Right kidney (tissue), 1 donor: ENCODE measurements around the gene HMCN1.
"Not testable (repeated sequence)": the region's sequence is repeated elsewhere in the genome, so short reads cannot be mapped to it uniquely, and the experiment has no call there.

Experiments used
- DNase-seq: peaks from one replicate; pipeline ENCODE4 v3.0.0-alpha.2; 2016

Gene HMCN1

DNA sequence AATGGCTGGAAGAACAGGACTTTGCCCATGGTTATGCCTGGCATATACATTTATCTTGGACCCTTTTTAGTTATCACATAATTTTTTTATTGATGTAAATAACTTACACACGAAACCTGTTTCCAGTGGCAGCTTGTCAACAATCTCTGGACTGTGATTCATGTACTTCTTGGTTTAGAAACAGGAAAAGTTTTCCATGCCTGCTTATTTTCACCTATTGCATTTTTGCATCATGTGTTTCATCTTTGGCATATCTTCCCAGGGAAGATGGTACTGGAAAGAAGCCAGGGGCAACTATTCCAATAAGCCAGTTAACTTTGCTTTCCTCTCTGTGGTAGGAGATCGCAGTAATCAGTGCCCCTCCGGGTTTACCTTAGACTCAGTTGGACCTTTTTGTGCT is 430.6 kb downstream of the HMCN1 start:
- no peak for DNase-seq

DNA sequence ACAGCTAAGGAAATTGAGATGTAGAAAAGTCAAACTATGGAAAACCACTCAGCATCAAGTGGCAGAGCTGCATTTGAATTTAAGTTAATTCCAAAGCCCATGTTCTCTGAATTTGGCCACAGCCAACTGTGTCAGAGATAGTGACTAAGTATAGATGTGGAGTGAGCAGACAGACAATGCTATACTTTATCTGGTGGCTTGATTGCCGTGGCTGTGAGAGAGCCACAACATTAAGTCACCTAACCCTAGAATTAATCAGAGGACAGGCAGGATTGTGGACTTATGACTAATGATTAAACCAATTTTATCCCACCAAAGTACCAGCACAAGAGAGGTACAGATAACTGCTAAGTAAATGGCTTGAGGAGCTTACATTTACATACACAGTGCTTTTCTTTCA is 431.1 kb downstream of the HMCN1 start:
- no peak for DNase-seq

DNA sequence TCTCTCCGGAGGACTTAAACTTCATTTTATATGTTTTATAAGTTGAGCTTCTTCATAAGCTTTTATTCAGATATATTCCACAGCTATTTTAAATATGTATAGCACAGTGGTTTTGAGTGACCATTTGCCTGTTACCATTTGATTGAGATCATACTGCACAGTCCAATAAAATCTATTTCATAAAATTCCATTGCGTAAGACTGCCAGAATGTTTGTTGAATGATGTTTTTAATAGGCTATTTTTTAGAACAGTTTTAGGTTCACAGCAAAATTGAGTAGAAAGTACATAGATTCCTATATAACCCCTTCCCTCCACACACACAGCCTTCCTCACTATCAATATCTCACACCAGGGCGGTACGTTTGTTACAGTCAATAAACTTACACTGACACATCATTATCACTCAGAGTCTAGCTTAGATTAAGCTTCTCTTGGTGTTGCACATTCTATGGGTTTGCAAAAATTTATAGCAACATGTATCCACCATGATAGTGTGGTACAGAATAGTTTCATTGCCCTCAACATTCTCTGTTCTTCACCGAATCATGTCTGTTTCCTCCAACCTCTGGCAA is 433.0 kb downstream of the HMCN1 start:
- no peak for DNase-seq

DNA sequence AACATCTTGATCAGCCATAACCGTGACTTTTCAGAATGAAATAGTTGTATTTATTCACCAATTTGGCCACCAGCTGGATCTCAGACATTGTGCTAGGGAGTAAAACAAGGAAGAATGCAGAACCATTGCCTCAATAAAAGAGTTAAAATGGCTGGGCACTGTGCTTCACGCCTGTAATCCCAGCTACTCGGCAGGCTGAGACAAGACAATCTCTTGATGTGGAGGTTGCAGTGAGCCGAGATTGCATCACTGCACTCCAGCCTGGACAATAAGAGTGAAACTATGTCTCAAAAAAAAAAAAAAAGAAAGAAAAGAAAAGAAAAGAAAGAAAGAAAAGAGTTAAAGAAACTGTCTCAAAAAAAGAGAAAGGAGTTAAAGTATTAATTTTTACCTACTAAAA is 441.4 kb downstream of the HMCN1 start:
- DNase-seq, result no peak

DNA sequence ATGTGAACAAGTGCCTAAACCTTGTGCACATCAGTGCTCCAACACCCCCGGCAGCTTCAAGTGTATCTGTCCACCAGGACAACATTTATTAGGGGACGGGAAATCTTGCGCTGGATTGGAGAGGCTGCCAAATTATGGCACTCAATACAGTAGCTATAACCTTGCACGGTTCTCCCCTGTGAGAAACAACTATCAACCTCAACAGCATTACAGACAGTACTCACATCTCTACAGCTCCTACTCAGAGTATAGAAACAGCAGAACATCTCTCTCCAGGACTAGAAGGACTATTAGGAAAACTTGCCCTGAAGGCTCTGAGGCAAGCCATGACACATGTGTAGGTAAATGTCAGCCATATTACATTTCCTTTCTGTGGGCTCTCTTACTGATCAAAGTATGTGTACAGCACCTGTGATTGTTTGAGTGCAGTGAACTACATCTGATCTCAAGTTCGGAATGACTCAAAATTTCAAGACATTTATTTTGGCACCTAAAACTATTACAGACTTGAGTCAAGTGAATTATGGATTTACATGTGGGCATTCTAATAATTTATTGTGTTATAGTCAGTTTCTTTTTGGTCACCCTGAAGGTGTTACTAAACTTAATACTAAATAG is 444.3 kb downstream of the HMCN1 start:
- no peak for DNase-seq

DNA sequence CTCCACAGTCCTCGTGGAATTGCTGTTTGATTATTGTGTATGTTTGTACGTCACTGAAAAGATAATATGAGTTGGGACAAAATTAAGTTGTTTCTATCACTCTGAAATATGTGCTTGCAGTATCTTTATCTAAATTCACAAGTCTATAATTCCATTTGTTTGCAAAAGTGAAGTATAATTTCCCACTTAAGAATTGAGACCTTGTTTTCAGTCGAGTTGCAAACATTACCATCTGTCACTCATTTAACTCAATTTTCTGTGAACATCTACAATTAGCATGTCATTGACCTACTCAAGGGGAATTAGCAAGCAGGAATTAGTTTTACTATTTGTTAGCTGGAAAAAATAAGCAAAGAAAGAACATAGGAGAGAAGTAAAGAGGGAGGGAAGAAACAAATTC is 445.0 kb downstream of the HMCN1 start:
- no peak for DNase-seq

DNA sequence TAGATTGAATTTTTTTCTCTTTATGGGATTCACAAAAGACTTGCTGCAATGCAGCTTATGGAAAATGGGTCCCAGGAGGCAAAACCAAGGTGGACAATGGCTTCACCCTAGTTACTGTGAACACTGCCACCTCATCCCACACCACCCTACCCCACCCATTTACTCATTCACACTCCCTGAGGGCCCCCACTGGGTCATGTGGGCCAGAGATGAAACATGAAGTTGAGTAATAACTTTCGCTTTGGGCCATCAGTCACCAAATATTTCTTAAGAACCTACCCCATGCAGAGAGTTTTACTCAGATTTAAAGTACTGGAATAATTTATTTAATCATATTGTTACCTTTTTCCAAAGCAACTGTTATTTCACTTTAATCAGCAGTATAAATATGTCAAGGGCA is 449.0 kb downstream of the HMCN1 start:
- DNase-seq, result no peak

DNA sequence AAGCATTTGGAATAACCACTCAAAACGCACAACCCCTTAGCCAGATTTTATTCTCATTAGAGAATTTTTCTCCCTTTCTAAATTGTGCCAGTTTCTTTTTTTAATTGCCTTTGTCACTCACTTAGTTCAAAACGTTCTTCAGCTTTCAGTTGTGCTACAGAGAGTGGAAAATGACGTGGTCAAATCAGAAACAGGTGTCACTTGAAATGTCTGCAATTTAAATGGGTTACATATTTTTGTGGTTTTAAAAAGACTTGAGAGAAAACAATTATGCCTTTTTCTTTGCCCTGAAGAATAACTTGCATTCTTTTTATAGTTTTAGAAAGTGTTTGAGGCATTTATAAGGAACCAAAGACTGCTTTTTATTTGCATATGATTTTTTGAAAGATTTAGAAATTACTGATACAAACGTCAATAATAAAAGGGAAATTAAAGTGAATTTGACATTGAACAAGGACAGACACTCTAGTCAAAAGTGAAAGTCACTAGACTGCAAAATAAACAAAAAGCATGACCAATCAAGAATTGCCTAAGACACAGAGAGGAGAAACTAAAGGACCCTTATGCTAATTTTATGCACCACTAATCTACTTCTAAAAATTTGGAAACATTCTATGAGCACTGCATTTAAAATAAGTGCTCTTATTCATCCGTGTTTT is 449.9 kb downstream of the HMCN1 start:
- DNase-seq, result no peak

DNA sequence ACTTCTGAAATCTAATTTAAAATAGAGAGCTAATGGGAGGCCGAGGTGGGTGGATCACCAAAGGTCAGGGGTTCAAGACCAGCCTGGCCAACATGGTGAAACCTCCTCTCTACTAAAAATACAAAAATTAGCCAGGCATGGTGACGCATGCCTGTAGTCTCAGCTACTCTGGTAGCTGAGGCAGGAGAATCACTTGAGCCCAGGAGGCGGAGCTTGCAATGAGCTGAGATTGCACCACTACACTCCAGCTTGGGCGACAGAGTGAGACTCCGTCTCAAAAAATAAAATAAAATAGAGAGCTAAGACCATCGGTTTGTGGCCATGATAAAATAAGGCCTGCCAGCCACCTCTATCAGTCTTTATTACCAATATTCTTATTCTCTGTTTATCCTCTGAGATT is 452.1 kb downstream of the HMCN1 start:
- DNase-seq, result not testable (repeated sequence)

DNA sequence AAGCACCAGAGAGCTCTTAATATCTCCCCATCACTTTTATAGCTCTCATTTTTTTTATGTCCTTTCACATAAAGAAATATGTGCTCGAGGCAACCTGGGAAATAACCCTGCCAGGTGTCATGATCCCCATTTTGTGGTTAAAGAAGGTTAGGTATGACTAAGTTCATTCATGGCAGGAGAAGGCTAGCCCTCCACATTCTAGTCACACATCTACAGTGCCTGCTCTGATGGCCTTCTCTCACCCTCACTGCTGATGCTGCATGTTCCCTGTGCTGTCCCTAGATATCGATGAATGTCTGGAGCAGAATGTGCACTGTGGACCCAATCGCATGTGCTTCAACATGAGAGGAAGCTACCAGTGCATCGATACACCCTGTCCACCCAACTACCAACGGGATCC is 453.4 kb downstream of the HMCN1 start:
- DNase-seq, result no peak

DNA sequence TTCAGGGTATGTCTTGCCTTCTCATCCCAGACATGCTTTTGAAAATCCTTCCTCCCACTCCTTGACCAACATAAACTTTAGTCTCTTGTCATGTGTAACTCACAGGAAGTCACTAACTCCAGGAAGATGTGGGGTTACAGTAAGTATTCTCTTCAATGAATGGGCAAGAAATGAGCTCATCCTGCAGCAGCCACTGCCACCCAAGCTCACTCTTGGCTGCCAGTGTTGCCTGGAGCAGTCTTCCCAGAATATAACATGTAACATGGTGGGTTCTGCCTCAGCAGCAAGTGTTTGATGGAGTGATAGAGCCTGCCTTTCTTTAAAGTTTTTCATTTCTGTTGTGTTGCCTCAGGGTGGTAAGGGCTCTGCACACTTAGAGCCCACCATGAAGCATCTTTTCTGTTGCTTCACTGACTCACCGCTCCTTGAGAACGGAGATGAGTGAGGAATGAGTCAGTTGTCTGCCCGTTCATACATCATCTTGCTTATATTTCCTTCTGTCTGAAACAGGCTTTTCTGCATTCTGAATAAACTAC is 453.9 kb downstream of the HMCN1 start:
- no peak for DNase-seq

DNA sequence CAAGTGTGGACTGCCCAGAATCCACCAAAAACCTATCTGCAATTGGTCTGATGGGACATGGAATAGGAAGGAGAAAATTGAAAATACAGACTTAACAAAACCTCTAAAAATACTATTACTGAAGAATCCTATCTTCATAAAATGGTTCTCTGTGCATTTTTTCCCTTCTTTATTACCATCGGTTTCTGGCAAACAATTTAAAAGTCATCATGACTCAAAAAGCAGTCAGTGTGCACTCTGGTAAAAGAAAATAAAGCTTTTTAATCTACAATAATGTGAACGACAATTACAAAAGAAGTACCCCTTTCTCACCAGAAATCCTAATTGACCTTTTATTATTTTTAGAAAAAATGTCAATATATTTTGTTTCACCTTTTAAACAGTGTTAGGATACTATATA is 454.5 kb downstream of the HMCN1 start:
- no peak for DNase-seq

DNA sequence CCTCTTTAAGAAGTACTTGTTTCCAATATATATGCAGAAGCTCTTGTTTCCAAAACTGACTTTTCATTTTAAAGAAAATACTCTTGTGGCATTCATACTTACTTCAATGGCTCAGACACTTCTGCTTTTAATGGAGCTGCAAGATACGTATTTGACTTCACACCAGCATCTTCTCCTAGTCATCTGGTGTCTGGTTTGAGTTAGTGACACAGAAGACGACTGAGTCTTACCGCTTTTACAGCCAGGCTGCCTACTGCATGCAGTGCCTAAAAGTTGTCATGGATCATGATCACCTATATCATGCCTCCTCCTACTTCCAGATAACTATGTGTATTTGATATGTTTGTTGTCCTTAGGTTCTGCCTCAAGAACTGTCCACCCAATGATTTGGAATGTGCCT is 455.0 kb downstream of the HMCN1 start:
- no peak for DNase-seq

DNA sequence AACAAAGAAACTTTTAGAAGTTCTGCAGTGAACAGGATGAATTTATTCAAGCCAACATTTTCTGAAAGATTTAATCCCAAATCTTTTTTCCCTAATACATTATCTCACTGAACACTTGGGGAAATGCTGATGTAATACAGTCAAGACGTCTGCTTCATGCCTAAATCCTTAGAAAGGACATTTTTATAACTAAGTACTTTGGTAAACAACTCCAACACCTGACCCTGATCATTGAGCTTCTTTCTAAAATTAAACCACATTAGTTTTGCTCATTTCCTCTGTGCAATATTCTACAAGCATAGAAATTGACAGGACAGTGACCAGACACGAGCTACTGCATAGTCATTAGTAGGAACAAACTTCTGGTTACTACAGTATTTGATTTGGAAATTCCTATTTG is 457.3 kb downstream of the HMCN1 start:
- no peak for DNase-seq

DNA sequence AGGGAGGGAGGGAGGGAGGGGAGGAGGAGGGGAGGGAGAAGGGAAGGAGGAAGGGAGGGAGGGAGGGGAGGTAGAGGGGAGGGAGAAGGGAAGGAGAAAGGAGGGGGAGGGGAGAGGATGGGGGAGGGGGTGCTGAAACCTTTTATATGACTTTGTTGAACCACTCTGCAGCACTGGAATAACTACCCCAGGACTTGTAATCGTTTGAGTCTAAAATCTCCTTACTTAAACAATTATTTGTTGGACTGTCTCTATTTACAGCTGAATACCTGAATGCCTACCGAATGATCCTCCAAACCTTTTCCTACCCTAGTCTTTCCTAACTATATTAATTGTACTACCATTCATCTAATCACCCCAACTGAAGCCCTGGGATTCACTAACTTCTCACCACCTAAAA is 459.0 kb downstream of the HMCN1 start:
- DNase-seq, result no peak

DNA sequence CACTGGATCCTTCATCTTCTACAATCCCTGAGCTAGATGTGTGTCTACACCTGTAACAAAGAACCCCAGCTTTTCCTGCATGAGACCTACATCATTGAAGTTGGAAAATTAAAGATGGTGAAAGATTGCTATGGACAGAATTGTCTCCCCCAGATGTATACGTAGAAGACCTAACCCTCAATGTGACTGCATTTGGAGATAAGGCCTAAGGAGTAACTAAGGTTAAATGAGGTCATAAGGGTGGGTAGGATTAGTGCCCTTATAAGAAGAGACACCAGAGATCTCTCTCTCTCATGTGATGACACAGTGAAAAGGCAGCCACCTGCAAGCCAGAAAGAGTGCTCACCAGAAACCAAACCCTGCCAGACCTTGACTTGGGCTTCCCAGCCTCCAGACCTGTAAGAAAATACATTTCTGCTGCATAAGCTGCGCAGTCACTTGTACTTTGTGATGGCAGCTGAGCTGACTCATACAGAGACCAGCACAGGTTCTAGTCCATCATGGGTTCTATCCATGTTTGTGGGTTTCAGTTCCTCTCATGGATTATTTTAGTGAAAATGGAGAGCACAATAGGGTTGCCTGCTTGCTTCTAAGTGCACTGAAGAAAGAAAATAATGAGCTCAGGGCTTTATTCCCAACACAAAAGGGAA is 460.0 kb downstream of the HMCN1 start:
- DNase-seq, result no peak

DNA sequence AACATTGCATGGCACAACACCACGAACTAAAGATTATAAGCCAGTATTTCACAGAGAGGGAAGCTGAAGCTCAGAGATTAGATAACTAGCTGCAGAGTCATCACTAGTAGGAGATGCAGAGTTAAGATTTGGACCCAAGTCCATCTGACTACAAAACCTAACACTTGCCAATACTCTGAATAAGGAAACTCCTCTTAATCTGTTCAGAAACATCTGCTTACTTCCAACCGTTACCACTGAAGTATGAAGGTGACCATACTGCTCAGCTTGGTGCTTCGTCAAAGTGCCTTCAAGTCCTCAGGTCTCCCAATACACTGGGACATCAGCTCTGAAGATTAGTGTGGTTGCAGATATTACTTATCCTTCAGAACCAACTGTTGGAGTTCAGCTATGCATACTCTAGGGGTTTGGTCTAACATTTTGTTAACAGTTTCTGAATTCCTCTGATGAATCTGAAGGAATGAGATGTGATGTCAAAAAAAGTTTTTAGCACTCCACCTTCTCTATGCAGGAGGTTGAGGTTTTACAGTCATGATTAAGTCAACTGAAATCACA is 461.3 kb downstream of the HMCN1 start:
- no peak for DNase-seq

DNA sequence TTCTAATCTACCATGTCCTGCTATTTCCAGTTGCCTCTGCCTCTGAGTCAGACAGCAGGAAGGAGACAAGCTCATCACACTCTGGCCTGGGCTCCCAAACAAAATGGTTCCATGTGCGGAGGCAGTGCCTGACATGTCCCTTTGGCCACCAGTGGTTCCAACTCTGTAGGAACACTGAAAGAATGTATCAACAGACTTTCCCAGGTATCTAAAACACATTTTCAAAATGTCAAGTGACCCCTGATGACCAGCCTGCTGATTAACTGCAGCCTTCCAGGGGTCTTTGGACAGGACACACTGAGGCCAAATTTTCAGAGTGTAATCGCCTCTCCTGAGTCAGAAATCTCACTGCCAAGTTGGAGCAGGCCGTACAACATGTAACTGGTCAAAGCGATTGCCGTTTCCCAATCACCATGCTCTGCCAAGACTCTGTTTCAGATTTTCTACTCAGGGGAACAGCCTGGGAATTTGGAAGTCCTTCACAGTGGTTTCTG is 468.1 kb downstream of the HMCN1 start:
- DNase-seq, result no peak

DNA sequence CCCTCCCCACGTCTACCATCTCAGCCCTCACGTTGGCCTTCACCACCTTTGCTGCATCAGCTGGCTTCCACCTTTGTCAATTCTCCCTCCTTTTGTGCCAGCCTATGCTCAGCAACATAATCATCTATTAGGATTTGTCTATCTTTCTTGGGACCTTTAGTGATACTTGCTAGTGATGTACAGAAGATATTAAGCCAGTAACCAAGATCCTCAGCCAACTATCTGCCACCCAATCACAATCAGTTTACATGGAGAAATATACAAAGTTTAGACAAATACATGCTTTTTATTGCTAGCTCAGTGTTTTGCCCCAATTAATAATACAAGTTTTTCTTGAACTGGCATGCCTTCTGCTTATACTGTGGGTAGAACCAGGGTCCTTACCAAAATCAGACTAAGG is 468.6 kb downstream of the HMCN1 start:
- DNase-seq, result no peak

DNA sequence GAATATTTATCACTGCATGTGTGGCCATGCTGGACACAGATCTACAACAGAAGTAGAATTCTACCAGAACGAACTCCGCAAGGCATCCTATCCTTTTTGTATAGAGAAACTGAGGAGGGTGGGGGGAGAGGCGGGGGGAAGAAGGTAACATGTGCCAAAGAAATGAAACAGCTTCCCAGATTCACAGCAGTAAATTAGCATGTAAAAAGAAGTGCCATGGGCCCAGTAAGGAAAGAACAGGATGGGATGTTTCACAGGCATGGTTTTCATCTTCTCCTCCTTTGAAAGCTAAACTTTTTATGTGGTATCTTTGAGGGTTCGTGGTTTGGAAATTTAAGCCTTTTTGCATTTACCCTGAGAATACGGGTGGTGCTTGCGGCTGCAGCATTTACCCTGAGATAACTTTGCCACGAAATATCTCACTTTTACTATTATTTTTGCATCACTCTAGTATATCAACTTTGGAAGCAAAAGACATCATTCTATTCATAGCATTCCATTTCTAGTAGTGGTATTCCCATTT is 471.9 kb downstream of the HMCN1 start:
- no peak for DNase-seq

DNA sequence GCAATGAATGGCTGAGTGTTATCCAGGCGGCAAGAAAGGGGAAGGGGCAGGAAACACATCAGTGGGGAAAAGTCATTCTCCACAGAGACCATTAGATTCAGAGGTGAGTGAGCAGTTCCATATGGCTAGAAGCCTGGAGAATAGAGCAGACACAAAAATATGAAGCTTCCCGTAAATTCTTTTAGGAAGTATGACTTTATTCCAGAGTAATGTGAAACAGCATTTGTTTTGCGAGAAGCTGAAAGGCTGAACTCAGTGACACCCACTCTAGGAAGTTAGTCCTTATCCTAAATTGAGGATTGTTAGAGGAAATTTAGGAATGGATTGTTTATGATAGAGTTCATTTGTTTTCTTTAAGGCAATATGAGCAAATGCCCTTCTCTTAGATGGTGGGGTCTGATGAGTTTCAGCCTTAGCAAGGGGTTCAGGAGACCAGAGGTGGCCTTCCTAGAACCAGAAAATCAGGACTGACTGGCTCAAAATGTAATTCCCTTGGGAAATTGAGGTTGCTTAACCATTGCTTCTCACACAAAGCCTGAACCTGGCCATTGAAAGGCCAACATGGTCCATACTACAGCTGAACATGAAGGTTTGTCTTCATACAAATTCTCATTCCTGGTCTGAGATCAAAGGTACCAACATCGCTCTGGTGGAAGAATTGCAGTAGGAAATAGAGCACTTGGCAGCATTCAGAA is 473.3 kb downstream of the HMCN1 start:
- DNase-seq, result no peak
